WERI-Rb-1 (cell line): ENCODE measurements around the gene ST3GAL3.

ENCODE experiments used
- DNase-seq: peaks from one replicate; pipeline ENCODE4 v3.0.0-alpha.2; 2020
- H3K27ac ChIP-seq: fragments of 250-450 bp; sonication (Bioruptor Pico); 2 replicates; pipeline ENCODE4 v1.5.1; 2020; ENCODE audit warnings: mild to moderate bottlenecking, moderate library complexity
- H3K27me3 ChIP-seq: fragments of 250-450 bp; sonication (Bioruptor Pico); 2 replicates; pipeline ENCODE4 v1.5.1; 2021; ENCODE audit warnings: mild to moderate bottlenecking, low read depth, moderate library complexity; ENCODE audit not compliant: insufficient read depth, severe bottlenecking
- H3K36me3 ChIP-seq: fragments of 250-450 bp; sonication (Bioruptor Pico); 2 replicates; pipeline ENCODE4 v1.5.1; 2020; ENCODE audit warnings: mild to moderate bottlenecking, moderate library complexity
- H3K4me3 ChIP-seq: 2 replicates; pipeline ENCODE4 v1.5.1; 2011; ENCODE audit warnings: low read depth, mild to moderate bottlenecking, control low read depth, low read length
- H3K9me3 ChIP-seq: fragments of 250-450 bp; sonication (Bioruptor Pico); 2 replicates; pipeline ENCODE4 v1.5.1; 2021; ENCODE audit warnings: mild to moderate bottlenecking, moderate library complexity; ENCODE audit not compliant: severe bottlenecking
- CTCF ChIP-seq: IDR thresholded peaks from 2 replicates; pipeline ENCODE4 v1.5.1; 2011; ENCODE audit warnings: low read depth, mild to moderate bottlenecking, control low read depth, inconsistent platforms, low read length

Gene ST3GAL3

GRCh38 chr1:43877101-43877500, 169.8 kb downstream of the ST3GAL3 start:
- no peak for TF ChIP-seq CTCF
- no peak for DNase-seq
- no peak overlapping the region for H3K27ac ChIP-seq
- H3K27me3 ChIP-seq: no peaks in the 10 kb centered on the region
- no peak overlapping the region for H3K4me3 ChIP-seq
- no peaks in the 10 kb centered on the region for H3K36me3 ChIP-seq
- H3K9me3 ChIP-seq: no peaks in the 10 kb centered on the region

DNA sequence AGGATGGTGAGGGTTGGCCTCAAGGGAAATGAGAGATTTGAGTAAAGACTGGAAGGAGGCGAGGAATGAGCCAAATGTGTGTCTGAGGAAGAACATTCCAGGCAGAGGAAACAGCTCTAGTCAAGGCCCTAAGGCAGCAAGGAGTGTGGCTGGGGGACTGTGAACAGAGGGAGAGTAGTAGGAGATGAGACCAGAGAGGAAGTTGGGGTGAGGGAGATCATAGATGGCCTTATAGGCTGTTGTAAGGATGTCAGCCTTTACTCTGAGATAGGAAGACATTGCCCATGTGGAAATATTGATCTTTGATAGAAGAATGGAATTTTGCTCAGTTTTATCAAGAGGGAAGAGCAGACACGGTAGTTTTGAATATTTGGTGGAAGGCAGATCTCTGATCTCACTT, 171.1 kb downstream of the ST3GAL3 start:
- no peaks in the 10 kb centered on the region for H3K27me3 ChIP-seq
- H3K27ac ChIP-seq: no peak overlapping the region
- no peak overlapping the region for H3K4me3 ChIP-seq
- TF ChIP-seq CTCF: no peak
- no peak for DNase-seq
- H3K36me3 ChIP-seq: no peaks in the 10 kb centered on the region
- H3K9me3 ChIP-seq: no peaks in the 10 kb centered on the region

DNA sequence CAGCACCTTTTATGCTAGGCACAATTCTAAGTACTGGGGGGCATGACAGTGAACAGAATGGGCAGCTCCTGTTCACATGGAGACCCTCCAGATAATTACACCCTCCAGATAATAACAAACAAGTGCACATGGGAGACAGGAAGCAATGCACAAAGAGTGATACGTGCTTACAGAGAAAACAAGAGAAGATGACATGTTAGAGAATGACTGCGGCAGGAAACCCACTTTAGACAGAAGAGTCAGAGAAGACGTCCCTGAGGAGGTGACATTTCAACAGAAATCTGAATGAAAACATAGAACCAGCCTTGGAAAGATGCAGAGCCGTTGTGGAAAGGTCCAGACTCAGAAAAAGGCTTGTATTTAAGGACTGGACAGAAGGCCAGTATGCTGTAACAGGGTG, 171.5 kb downstream of the ST3GAL3 start:
- no peaks in the 10 kb centered on the region for H3K36me3 ChIP-seq
- DNase-seq: no peak
- H3K4me3 ChIP-seq: no peak overlapping the region
- no peak overlapping the region for H3K27ac ChIP-seq
- H3K27me3 ChIP-seq: no peaks in the 10 kb centered on the region
- no peaks in the 10 kb centered on the region for H3K9me3 ChIP-seq
- no peak for TF ChIP-seq CTCF

GRCh38 chr1:43879414-43879813, 172.1 kb downstream of the ST3GAL3 start:
- H3K27ac ChIP-seq: no peak overlapping the region
- no peak for DNase-seq

DNA sequence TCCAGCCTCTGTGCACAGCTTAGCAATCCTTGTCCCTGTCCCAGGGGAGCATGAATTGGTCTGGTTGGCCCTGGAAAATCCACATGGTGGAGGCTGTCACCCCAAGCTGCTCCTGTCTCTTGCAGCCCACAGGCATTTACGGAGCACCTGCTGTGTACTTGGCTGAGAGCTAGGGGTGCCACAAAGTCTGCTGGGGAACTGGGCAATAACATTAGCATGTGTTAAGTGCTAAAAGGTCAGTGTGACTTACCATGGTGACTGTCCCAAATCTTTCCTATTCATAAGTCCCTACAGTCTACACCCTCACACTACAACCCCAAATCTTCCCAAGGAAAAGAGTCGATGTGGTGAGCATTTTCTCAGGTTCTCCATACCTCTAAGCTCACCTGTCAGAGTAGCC, 172.7 kb downstream of the ST3GAL3 start:
- Histone ChIP-seq H3K36me3 (no peaks in the 10 kb centered on the region), H3K9me3 (no peaks in the 10 kb centered on the region), H3K27ac (no peak overlapping the region), H3K27me3 (no peaks in the 10 kb centered on the region), H3K4me3 (no peak overlapping the region)
- TF ChIP-seq CTCF: no peak
- DNase-seq: no peak

More at GRCh38 chr1:43879414-43879813, 172.1 kb downstream of the ST3GAL3 start:
- Histone ChIP-seq H3K4me3 (no peak overlapping the region), H3K36me3 (no peaks in the 10 kb centered on the region), H3K27me3 (no peaks in the 10 kb centered on the region), H3K9me3 (no peaks in the 10 kb centered on the region)
- TF ChIP-seq CTCF: no peak

DNA sequence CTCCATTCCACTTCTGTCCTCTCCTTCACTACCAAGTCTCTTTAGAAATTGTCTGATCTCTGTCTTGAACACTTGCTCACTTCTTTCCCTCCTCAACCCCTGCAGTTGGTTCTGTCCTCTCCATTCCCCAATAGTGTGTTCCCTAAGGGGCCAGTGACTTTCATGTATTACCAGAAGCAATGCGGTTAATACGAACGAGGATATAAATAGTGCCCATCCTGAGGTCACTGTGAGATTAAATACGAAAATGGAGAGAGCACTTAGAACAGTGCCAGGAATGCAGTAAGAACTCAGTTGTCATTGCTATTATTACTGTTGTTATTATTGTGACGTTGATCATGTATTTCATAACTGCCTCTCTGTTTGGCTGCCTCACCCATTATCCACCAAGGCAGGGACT, 173.3 kb downstream of the ST3GAL3 start:
- Histone ChIP-seq H3K27ac (no peak overlapping the region), H3K4me3 (no peak overlapping the region), H3K27me3 (no peaks in the 10 kb centered on the region), H3K36me3 (no peaks in the 10 kb centered on the region), H3K9me3 (no peaks in the 10 kb centered on the region)
- no peak for DNase-seq
- no peak for TF ChIP-seq CTCF
